CD4-positive, alpha-beta T cell treated with Interleukin-15 for 4 hours (primary cell): ENCODE data around the gene ULK1.

ENCODE experiments used
- DNase-seq: peaks from one replicate; pipeline ENCODE4 v3.0.0-alpha.2; 2020; ENCODE audit warnings: low spot score

The ULK1 gene

GRCh38 chr12:131920157-131920508 lies 25.7 kb downstream of the ULK1 start:
- DNase-seq = no peak

- DNase-seq = no peak
Measured at GRCh38 chr12:131920902-131921840, 26.7 kb downstream of the ULK1 start.

- no peak for DNase-seq
Measured at GRCh38 chr12:131921866-131922769, 27.7 kb downstream of the ULK1 start.

GRCh38 chr12:131922772-131923171 lies 28.4 kb downstream of the ULK1 start:
- no peak for DNase-seq

DNA sequence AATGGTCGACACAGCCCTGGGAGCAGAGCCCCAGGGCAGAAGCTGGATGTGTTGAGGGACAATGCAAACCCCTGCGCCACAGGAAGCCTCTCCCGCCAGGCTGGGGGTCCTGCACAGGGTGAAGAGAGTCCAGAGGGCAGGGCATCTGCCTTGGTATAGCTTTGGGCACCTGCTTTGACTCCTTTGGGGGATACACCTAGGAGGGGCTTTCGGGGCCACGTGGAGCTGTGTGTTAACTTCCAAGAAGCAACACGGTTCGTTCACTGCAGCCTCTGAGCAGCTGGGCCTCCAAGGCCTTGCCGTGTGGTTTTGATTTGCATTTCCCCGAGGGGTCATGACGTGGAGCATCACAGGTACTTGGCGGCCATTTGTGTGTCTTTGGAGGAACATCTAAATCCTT lies 28.8 kb downstream of the ULK1 start:
- no peak for DNase-seq

GRCh38 chr12:131927110-131928079 lies 33.0 kb downstream of the ULK1 start:
- no peak for DNase-seq

- DNase-seq = no peak
Measured at GRCh38 chr12:131928080-131928710, 33.8 kb downstream of the ULK1 start.

GRCh38 chr12:131928711-131929580 lies 34.5 kb downstream of the ULK1 start, which contains the start of gene PUS1:
Gene PUS1 (plus strand): TSS chr12:131929276. CDS start chr12:131929723, 447 bp downstream.
- peak; percentile 95 for DNase-seq

DNA sequence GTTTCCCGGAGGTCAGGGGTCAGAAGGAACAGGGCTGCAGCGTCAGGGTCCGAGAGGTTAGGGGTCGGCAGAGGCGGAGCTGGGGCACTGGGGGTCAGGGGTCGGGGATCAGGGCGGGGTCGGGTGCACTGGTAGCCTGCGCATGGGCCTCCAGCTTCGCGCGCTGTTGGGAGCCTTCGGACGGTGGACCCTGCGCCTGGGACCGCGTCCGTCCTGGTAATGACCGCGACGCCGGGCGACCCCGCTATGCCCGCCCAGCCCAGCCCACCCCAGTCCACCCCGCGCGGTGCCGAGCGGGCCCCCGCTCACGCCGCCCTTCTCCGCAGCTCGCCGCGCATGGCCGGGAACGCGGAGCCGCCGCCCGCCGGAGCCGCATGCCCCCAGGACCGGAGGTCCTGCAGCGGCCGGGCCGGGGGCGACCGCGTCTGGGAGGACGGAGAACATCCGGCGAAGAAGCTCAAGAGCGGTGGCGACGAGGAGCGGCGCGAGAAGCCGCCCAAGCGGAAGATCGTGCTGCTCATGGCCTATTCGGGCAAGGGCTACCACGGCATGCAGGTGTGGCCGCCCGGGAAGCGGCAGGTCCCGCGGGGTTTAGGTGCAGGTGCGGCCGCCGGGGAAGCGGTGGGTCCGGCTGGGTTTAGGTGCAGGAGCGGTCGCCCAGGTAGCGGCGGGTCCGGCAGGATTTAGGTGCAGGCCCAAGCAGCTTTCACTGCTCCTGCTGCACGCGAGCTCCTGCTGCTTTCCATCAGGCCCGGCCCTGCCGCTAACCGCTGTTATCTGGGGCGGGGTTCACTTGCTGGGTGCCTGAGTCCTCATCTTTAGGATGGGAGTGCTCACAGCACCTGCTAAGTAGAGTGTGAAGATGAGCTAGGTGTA lies 35.4 kb downstream of the ULK1 start:
- DNase-seq = peak; percentile 22

DNA sequence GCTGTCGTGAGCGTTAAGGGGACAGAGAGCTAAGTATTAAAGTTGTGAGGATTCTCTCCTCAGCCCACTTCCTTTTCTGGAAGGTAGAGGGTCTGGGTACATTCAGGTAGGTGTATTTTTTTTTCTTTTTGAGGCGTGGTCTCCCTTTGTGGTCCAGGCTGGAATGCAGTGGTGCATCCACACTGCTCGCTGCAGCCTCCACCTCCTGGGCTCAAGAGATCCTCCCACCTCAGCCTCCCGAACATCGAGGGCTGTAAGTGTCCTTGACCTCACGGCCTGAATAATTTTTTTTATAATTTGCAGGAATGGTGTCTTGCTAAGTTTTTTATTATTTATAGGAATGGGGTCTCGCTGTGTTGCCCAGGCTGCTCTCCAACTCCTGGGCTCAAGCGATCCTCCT lies 36.1 kb downstream of the ULK1 start:
- no peak for DNase-seq

DNA sequence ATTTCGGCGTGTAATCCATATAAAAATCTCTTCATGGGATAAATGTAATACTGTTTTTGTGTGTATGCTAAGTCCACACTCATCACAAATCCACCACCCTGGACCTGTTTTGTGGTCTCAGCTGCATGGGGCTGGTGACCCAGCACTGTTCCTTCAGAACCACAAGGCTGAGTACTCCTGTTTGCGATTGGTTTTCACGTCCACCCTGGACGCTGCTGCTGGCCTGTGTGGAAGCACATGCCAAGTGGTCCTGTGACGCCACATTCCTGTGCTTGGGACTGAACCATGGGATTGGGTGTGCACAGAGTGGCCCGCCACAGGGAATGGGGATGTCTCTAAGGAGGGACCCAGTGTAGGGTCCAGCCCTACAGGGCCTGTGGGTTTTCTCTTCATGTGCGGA lies 39.0 kb downstream of the ULK1 start:
- no peak for DNase-seq

DNA sequence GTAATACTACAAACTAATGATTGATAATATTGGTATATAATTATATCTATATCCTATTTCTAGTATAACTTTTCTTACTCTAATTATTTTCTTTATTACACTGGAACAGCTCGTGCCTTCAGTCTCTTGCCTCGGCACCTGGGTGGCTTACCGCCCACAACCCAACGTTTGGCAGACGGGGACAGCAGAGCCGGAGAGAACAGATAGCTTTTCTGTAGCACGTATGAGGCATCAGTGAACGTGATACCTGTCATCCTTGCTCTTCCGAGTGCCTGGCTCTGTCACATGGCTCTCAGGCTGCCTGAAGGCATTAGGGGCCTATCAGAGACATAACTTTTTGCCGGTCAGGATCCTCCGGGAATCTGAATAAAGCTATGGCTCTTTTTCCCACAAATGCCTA lies 40.1 kb downstream of the ULK1 start:
- no peak for DNase-seq

GRCh38 chr12:131938082-131938481 lies 43.7 kb downstream of the ULK1 start:
- no peak for DNase-seq

DNA sequence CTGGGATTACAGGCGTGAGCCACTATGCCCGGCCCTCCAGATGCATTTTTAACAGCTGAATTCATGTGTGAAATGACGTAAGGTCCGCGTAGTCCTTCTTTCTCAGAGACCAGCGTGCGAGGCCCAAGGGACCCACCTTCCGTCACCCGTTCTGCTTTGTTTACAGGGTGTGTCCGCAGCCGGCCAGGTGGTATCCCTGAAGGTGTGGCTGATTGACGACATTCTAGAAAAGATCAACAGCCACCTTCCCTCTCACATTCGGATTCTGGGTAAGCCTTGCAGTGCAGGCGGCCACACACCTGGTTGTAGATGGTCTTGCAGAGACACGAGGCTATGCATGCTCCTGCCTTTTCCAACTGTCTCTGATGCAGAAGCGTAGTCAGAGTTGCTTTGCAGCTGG lies 44.6 kb downstream of the ULK1 start:
- no peak for DNase-seq

DNA sequence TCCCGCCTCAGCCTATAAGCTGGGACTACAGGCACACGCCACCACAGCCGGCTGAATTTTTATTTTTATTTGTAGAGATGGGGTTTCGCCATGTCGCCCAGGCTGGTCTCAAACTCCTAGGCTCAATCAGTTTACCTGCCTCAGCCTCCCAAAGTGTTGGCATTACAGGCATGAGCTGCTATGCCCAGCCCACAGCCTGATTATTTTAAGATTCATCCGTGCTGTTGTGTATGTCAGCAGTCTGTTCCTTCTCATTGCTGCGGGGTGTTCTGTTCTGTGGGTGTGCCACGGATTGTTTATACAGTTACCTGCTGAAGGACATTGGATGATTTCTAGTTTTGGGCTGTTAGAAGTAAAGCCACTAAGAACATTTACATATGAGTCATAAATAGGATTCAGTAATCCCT lies 45.7 kb downstream of the ULK1 start:
- DNase-seq = no peak

- no peak for DNase-seq
Measured at GRCh38 chr12:131941116-131941986, 46.9 kb downstream of the ULK1 start.

- no peak for DNase-seq
Measured at GRCh38 chr12:131941987-131942341, 47.5 kb downstream of the ULK1 start.

DNA sequence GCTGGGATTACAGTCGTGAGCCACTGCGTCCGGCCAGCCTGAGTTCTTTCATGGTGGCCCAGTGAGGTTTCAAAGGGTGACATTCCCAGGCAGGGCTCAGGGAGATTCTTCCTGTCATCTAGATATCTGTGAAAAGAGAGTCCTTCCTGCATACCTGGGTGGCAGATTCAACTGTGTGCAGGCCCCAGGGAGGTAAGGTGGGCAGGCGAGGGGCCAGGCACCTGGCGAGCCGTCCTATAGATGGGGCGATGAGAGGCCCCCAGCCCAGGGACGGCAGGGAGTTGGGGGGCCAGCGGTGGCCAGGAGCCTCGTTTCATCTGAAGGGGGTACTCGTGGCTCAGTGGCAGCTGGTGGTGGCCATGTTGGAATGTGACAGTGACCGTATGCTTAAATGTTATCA lies 48.2 kb downstream of the ULK1 start:
- DNase-seq = no peak
